Astrocyte (in vitro differentiated cells and primary cell): ENCODE data around the gene GYG2. TPM values are rescaled to one million over a fixed set of nuclear protein-coding genes. Genes with fewer than 3 reads are reported as not detected.

ENCODE experiments used
- DNase-seq: peaks from one replicate; pipeline ENCODE4 v3.0.0-alpha.2; 2010; ENCODE audit warnings: low read depth
- FAIRE-seq: peaks from 2 replicates; lab custom pipeline; 2011; peaks lifted over from hg19 to GRCh38; lab: Jason Lieb, UNC
- H2AFZ ChIP-seq: 2 replicates; pipeline ENCODE4 v1.6.0; 2012; ENCODE audit warnings: low read depth, low read length, inconsistent platforms
- H3K27ac ChIP-seq: 2 replicates; pipeline ENCODE4 v1.5.1; 2011; ENCODE audit warnings: low read depth, low read length, inconsistent platforms
- H3K27me3 ChIP-seq: 2 replicates; pipeline ENCODE4 v1.6.0; 2011; ENCODE audit warnings: low read length, inconsistent platforms; ENCODE audit not compliant: insufficient read depth
- H3K36me3 ChIP-seq: 2 replicates; pipeline ENCODE4 v1.5.1; 2011; ENCODE audit warnings: low read length, inconsistent platforms; ENCODE audit not compliant: insufficient read depth
- H3K4me1 ChIP-seq: 2 replicates; pipeline ENCODE4 v1.5.1; 2011; ENCODE audit warnings: low read length, inconsistent platforms; ENCODE audit not compliant: insufficient read depth
- H3K4me2 ChIP-seq: 2 replicates; pipeline ENCODE4 v1.6.0; 2012; ENCODE audit warnings: low read length, inconsistent platforms
- H3K4me3 ChIP-seq: 2 replicates; pipeline ENCODE4 v1.5.1; 2011; ENCODE audit warnings: low read depth, mild to moderate bottlenecking, low read length, inconsistent platforms; ENCODE audit not compliant: insufficient read depth
- H3K79me2 ChIP-seq: 2 replicates; pipeline ENCODE4 v1.6.0; 2012; ENCODE audit warnings: mild to moderate bottlenecking, low read length, inconsistent platforms; ENCODE audit not compliant: insufficient read depth
- H3K9ac ChIP-seq: 2 replicates; pipeline ENCODE4 v1.6.0; 2012; ENCODE audit warnings: mild to moderate bottlenecking, low read length, inconsistent platforms
- H3K9me3 ChIP-seq: 2 replicates; pipeline ENCODE4 v1.5.1; 2012; ENCODE audit warnings: low read depth, mild to moderate bottlenecking, low read length, inconsistent platforms; ENCODE audit not compliant: insufficient read depth
- H4K20me1 ChIP-seq: 2 replicates; pipeline ENCODE4 v1.6.0; 2012; ENCODE audit warnings: low read length, inconsistent platforms; ENCODE audit not compliant: insufficient read depth
- H3K27ac Mint-ChIP-seq: one replicate; pipeline ENCODE4 v1.8.0; 2021; ENCODE audit warnings: mild to moderate bottlenecking, mixed read lengths; ENCODE audit not compliant: unreplicated experiment
- H3K27me3 Mint-ChIP-seq: one replicate; pipeline ENCODE4 v1.8.0; 2021; ENCODE audit warnings: low read depth, mixed read lengths; ENCODE audit not compliant: unreplicated experiment
- H3K36me3 Mint-ChIP-seq: one replicate; pipeline ENCODE4 v1.8.0; 2021; ENCODE audit warnings: low read depth, mixed read lengths; ENCODE audit not compliant: unreplicated experiment
- H3K4me1 Mint-ChIP-seq: one replicate; pipeline ENCODE4 v1.8.0; 2021; ENCODE audit warnings: low read depth, mixed read lengths; ENCODE audit not compliant: unreplicated experiment
- H3K4me3 Mint-ChIP-seq: one replicate; pipeline ENCODE4 v1.8.0; 2021; ENCODE audit warnings: mild to moderate bottlenecking, moderate library complexity, mixed read lengths; ENCODE audit not compliant: unreplicated experiment
- H3K9me3 Mint-ChIP-seq: one replicate; pipeline ENCODE4 v1.8.0; 2021; ENCODE audit warnings: mild to moderate bottlenecking, mixed read lengths; ENCODE audit not compliant: unreplicated experiment
- CTCF ChIP-seq: IDR thresholded peaks from 2 replicates; pipeline ENCODE4 v1.5.1; 2011; ENCODE audit warnings: low read depth, mild to moderate bottlenecking, inconsistent platforms, low read length, moderate library complexity; ENCODE audit not compliant: insufficient read depth
- EZH2 ChIP-seq: IDR thresholded peaks from 2 replicates; pipeline ENCODE4 v1.6.1; 2012; ENCODE audit warnings: mild to moderate bottlenecking, low read length, inconsistent platforms; ENCODE audit not compliant: insufficient read depth
- total RNA-seq: library from RNA; stranded (reverse); gene quantifications from 2 replicates; pipeline ENCODE4 v1.2.1, GENCODE V29; 2021

Gene GYG2
- total RNA-seq, 1 donor from 2014 or later = 15.5 TPM

- Mint-ChIP-seq H3K27me3 (no peaks in the 10 kb centered on the region), H3K36me3 (no peaks in the 10 kb centered on the region), H3K4me1 (no peaks in the 10 kb centered on the region), H3K9me3 (no peaks in the 10 kb centered on the region), H3K4me3 (no peak overlapping the region), H3K27ac (no peak overlapping the region)
- TF ChIP-seq EZH2 (no peak), CTCF (no peak)
- no peaks in the 10 kb centered on the region for H4K20me1 ChIP-seq
- no peak overlapping the region for H3K4me2 ChIP-seq
- FAIRE-seq (peak; percentile 79), DNase-seq (no peak)
- no peak overlapping the region for H3K27ac ChIP-seq
- no peak overlapping the region for H2AFZ ChIP-seq
- H3K9ac ChIP-seq = no peak overlapping the region
- H3K79me2 ChIP-seq = no peaks in the 10 kb centered on the region
- no peaks in the 10 kb centered on the region for H3K9me3 ChIP-seq
- H3K27me3 ChIP-seq = no peaks in the 10 kb centered on the region
- no peaks in the 10 kb centered on the region for H3K36me3 ChIP-seq
- no peak overlapping the region for H3K4me3 ChIP-seq
- H3K4me1 ChIP-seq = no peaks in the 10 kb centered on the region
Measured at GRCh38 chrX:2879670-2880069, 50.9 kb downstream of the GYG2 start.

- no peak overlapping the region for H3K9ac ChIP-seq
- H3K79me2 ChIP-seq = no peaks in the 10 kb centered on the region
- no peak overlapping the region for H3K4me2 ChIP-seq
- Mint-ChIP-seq H3K9me3 (no peaks in the 10 kb centered on the region), H3K36me3 (no peaks in the 10 kb centered on the region), H3K4me3 (no peak overlapping the region), H3K27ac (no peak overlapping the region), H3K27me3 (no peaks in the 10 kb centered on the region), H3K4me1 (no peaks in the 10 kb centered on the region)
- no peaks in the 10 kb centered on the region for H3K9me3 ChIP-seq
- H3K27ac ChIP-seq = no peak overlapping the region
- H3K4me1 ChIP-seq = no peaks in the 10 kb centered on the region
- no peak overlapping the region for H2AFZ ChIP-seq
- no peaks in the 10 kb centered on the region for H3K36me3 ChIP-seq
- no peak overlapping the region for H3K4me3 ChIP-seq
- FAIRE-seq = no peak
- no peaks in the 10 kb centered on the region for H3K27me3 ChIP-seq
- H4K20me1 ChIP-seq = no peaks in the 10 kb centered on the region
- no peak for TF ChIP-seq CTCF
- no peak for TF ChIP-seq EZH2
- no peak for DNase-seq
Measured at GRCh38 chrX:2883770-2884169, 55.0 kb downstream of the GYG2 start.

GRCh38 chrX:2888309-2888708 is 59.6 kb downstream of the GYG2 start:
- H3K27ac Mint-ChIP-seq = no peak overlapping the region
- no peak for TF ChIP-seq CTCF
- Histone ChIP-seq H3K4me2 (no peak overlapping the region), H2AFZ (no peak overlapping the region), H3K36me3 (no peaks in the 10 kb centered on the region), H3K4me3 (no peak overlapping the region), H3K9me3 (no peaks in the 10 kb centered on the region), H3K79me2 (no peaks in the 10 kb centered on the region), H3K4me1 (no peaks in the 10 kb centered on the region), H3K27ac (no peak overlapping the region), H3K9ac (no peak overlapping the region), H3K27me3 (no peaks in the 10 kb centered on the region), H4K20me1 (no peaks in the 10 kb centered on the region)
- H3K36me3 Mint-ChIP-seq = no peaks in the 10 kb centered on the region
- DNase-seq = no peak
- no peaks in the 10 kb centered on the region for H3K9me3 Mint-ChIP-seq
- H3K4me3 Mint-ChIP-seq = no peak overlapping the region
- no peak for FAIRE-seq
- H3K4me1 Mint-ChIP-seq = no peaks in the 10 kb centered on the region
- no peaks in the 10 kb centered on the region for H3K27me3 Mint-ChIP-seq
